Measurements from ENCODE around the gene JAZF1. TPM values are rescaled to one million over a fixed set of nuclear protein-coding genes. Genes with fewer than 3 reads are reported as not detected.
"Not testable (repeated sequence)": the region's sequence is repeated elsewhere in the genome, so short reads cannot be mapped to it uniquely, and the experiment has no call there.

JAZF1 gene
- total and polyA plus RNA-seq, 12 donors, result 6.9 to 42.3 (median 30.0) TPM

DNA sequence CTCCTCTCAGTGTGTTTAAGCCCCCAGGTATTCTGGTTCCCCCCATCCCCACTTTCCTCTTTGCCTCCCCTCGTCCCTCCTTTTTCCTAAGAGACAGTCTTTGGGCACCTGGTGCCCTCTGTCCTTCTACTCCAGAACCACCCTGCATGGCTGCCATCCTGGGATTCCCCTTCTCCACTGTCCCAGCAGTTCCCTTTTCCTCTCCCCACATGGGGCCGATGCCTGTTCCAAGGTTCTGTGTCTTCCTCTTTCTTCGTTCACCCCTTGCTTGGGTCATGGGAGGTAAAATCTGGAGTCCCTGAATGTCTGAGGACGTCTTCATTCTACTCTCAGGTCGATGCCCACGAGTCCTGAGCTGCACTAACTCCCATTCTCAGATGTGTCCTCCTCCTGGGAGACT is 319.8 kb downstream of the JAZF1 start:
- intact Hi-C loops (cut with DNase I), result no loop called here
- TF ChIP-seq, protein P1, sequence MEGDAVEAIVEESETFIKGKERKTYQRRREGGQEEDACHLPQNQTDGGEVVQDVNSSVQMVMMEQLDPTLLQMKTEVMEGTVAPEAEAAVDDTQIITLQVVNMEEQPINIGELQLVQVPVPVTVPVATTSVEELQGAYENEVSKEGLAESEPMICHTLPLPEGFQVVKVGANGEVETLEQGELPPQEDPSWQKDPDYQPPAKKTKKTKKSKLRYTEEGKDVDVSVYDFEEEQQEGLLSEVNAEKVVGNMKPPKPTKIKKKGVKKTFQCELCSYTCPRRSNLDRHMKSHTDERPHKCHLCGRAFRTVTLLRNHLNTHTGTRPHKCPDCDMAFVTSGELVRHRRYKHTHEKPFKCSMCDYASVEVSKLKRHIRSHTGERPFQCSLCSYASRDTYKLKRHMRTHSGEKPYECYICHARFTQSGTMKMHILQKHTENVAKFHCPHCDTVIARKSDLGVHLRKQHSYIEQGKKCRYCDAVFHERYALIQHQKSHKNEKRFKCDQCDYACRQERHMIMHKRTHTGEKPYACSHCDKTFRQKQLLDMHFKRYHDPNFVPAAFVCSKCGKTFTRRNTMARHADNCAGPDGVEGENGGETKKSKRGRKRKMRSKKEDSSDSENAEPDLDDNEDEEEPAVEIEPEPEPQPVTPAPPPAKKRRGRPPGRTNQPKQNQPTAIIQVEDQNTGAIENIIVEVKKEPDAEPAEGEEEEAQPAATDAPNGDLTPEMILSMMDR (IDR thresholded peaks at IDR 0.05), result no peak
- H3K36me3 ChIP-seq, result peaks cover 0 to 7% (median 0%) of the 10 kb centered on the region in 9 donors
- no peak for DNase-seq
- H3K4me1 ChIP-seq, result no peaks in the 10 kb centered on the region
- no peaks in the 10 kb centered on the region for H3K27me3 ChIP-seq
- whole genome bisulfite sequencing, 2 donors, result 85 to 89% methylated on average over 6 of the region's 6 CpGs
- no peak for ATAC-seq
- no peak overlapping the region for H3K27ac ChIP-seq
- H3K9me3 ChIP-seq, result peaks cover 0 to 17% (median 0%) of the 10 kb centered on the region in 11 donors
- H3K4me3 ChIP-seq, result no peak overlapping the region

DNA sequence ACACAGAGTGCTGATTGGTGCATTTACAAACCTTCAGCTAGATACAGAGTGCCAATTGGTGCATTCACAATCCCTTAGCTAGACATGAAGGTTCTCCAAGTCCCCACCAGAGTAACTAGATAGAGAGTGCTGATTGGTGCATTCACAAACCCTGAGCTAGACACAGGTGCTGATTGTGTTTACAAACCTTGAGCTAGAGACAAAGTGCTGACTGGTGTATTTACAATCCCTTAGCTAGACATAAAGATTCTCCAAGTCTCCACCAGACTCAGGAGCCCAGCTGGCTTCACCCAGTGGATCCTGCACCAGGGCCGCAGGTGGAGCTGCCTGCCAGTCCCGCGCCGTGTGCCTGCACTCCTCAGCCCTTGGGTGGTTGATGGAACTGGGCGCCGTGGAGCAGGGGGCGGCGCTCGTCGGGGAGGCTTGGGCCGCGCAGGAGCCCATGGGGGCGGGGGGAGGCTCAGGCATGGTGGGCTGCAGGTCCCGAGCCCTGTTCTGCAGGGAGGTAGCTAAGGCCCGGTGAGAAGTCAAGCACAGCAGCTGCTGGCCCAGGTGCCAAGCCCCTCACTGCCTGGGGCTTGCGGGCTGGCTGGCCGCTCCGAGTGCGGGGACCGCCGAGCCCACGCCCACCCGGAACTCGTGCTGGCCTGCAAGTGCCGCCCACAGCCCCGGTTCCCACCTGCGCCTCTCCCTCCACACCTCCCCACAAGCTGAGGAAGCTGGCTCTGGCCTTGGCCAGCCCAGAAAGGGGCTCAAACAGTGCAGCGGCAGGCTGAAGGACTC is 323.7 kb downstream of the JAZF1 start:
- WGBS, 2 donors, result 96 to 97% methylated on average over 28 of the region's 28 CpGs
- H3K36me3 ChIP-seq; intact Hi-C loops (cut with DNase I); H3K4me1 ChIP-seq; DNase-seq; H3K27ac ChIP-seq; ATAC-seq; H3K27me3 ChIP-seq; H3K4me3 ChIP-seq: not testable (repeated sequence)
- peaks cover 0 to 27% (median 0%) of the 10 kb centered on the region in 11 donors for H3K9me3 ChIP-seq

DNA sequence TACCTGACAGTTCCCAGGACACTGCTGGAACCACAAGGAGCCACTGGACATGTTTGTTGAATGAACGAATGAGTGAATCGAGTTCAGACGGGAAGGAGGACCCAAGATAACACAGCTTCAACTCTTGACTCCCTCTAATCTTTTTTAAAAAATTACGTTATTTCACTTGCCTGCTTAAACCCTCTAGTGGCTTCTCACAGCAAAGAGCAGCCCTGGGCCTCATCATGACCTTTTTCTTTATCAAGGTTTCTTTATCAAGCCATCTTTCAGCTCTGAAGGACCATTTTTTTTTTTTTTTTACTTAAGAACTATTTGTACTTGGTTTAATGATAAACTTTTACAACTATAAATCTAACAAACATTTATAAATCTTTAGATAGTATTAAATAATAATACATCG is 330.1 kb downstream of the JAZF1 start:
- Histone ChIP-seq H3K9me3 (peaks cover 0 to 8% (median 0%) of the 10 kb centered on the region in 11 donors), H3K4me1 (no peaks in the 10 kb centered on the region), H3K4me3 (no peak overlapping the region), H3K27ac (no peak overlapping the region), H3K36me3 (no peaks in the 10 kb centered on the region), H3K27me3 (no peaks in the 10 kb centered on the region)
- DNase-seq (no peak), ATAC-seq (no peak)
- TF ChIP-seq, protein P1 (IDR thresholded peaks at IDR 0.05), result no peak
- WGBS, 2 donors, result 92 to 96% methylated on average over 5 of the region's 5 CpGs
- intact Hi-C loops (cut with DNase I), result no loop called here

DNA sequence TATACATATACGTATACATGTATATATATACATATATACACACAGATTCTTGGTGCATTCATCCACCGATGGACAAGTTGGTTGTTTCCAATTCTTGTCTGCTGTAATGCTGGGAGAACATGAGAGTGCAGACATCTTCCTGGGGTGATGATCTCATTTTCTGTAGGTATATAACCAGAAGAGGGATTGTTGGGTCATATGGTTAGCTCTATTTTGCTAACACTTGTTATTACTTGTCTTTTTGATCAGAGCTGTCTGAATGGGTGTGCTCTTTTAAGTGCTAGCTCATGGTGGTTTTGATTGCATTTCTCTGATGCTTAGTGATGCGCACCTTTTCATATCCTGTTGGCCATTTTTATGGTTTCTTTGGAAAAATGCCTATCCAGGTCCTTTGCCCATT is 334.2 kb downstream of the JAZF1 start:
- intact Hi-C loops (cut with DNase I), result no loop called here
- Histone ChIP-seq H3K9me3 (no peaks in the 10 kb centered on the region), H3K4me1 (peaks cover 0 to 4% (median 0%) of the 10 kb centered on the region in 9 donors), H3K4me3 (no peak overlapping the region), H3K36me3 (peaks cover 0 to 3% (median 0%) of the 10 kb centered on the region in 9 donors), H3K27me3 (no peaks in the 10 kb centered on the region), H3K27ac (no peak overlapping the region)
- WGBS, 2 donors, result 97 to 99% methylated on average over 3 of the region's 3 CpGs
- ATAC-seq (no peak), DNase-seq (no peak)
- TF ChIP-seq, protein P1 (IDR thresholded peaks at IDR 0.05), result no peak
